ENCODE data around the gene HMG20A. TPM values are rescaled to one million over a fixed set of nuclear protein-coding genes. Genes with fewer than 3 reads are reported as not detected.

HMG20A gene
- total RNA-seq, 2 donors from 2014 or later, result 49.8 to 58.2 TPM

DNA sequence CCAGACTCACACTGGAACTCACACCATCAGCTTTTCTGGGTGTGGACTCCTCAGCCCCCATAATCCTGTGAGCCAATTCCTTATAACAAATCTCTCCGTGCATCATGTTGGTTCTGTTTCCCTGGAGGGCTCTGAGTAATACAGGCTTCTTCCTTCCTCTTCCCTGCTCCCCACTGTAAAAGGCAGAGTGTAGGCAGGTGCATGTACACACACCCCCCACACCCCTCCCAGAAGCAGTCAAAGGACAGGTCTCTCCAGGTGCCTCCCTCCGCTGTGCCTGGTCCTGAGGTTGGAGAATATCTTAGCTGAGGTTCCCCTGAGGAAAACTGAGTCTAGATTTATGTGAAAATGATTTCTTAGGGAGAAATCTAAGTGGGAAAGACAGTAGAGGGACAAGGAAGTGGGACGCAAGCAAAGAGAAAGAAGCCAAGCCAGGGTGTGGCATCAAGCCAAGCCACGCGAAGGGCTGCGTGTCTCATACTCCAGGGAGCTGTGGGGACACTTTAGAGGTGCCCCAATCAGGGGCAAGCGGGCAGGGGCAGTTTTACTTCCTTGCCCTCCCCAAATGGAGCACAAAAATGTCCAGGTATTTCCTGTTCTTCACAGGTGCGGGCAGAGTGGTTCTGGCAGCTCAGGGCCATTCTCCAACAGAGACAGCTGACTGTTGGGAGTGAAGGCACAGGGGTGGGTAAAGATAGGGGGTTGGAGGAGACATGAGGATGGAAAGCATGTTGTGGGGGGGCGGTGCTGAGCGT is 86.6 kb downstream of the HMG20A start:
- TF ChIP-seq, protein P1, sequence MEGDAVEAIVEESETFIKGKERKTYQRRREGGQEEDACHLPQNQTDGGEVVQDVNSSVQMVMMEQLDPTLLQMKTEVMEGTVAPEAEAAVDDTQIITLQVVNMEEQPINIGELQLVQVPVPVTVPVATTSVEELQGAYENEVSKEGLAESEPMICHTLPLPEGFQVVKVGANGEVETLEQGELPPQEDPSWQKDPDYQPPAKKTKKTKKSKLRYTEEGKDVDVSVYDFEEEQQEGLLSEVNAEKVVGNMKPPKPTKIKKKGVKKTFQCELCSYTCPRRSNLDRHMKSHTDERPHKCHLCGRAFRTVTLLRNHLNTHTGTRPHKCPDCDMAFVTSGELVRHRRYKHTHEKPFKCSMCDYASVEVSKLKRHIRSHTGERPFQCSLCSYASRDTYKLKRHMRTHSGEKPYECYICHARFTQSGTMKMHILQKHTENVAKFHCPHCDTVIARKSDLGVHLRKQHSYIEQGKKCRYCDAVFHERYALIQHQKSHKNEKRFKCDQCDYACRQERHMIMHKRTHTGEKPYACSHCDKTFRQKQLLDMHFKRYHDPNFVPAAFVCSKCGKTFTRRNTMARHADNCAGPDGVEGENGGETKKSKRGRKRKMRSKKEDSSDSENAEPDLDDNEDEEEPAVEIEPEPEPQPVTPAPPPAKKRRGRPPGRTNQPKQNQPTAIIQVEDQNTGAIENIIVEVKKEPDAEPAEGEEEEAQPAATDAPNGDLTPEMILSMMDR (conservative IDR thresholded peaks at IDR 0.05), result no peak
- peaks cover 10% of the 10 kb centered on the region for H3K4me1 Mint-ChIP-seq
- no peaks in the 10 kb centered on the region for H3K36me3 Mint-ChIP-seq (ENCODE audit: low read depth)
- H3K27me3 ChIP-seq (ENCODE audit: control insufficient read depth, insufficient read depth, low read length, poor library complexity, severe bottlenecking), result no peaks in the 10 kb centered on the region
- no peaks in the 10 kb centered on the region for H3K36me3 ChIP-seq (ENCODE audit: control insufficient read depth, insufficient read depth, low read length)
- no peak overlapping the region for H3K9ac ChIP-seq (ENCODE audit: extremely low read depth, low read length, poor library complexity, severe bottlenecking)
- no peaks in the 10 kb centered on the region for H3K4me1 ChIP-seq (ENCODE audit: control insufficient read depth, insufficient read depth, low read length)
- H3K27ac ChIP-seq (ENCODE audit: low read depth, low read length), result no peak overlapping the region
- H3K27me3 Mint-ChIP-seq (ENCODE audit: insufficient read depth), result no peaks in the 10 kb centered on the region
- H3K9me3 ChIP-seq (ENCODE audit: control insufficient read depth, low read length), result no peaks in the 10 kb centered on the region
- no peaks in the 10 kb centered on the region for H3K9me3 Mint-ChIP-seq
- no peak overlapping the region for H3K4me3 ChIP-seq (ENCODE audit: low read length)
- DNase-seq, result no peak
- no peak overlapping the region for H3K4me3 Mint-ChIP-seq
- no peak overlapping the region for H3K27ac Mint-ChIP-seq
- 92 to 96% methylated on average over 7 to 10 of the region's 10 CpGs for WGBS, 2 experiments (ENCODE audit: insufficient coverage in 1 of 2, insufficient read length in 1 of 2)

DNA sequence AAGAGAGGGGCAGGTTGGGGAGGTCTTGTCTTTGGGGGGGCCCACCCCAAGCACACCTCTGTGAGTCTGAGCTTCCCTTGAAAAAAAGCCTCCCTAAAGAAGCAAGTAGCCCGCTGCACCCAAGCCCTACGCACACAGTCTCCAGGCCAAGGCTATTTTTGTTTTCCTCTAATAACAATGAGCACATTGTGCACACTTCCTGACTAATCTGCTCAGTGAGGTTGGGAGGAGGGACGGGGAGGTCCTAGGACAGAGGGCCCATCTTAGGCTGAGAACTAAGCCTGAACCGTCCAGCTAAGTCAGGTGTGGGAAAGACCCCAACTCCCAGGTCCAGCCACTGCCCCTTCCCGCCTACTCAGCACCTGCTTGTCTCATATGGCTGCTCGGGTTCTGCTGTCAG is 87.2 kb downstream of the HMG20A start:
- TF ChIP-seq, protein P1 (conservative IDR thresholded peaks at IDR 0.05), result no peak
- Histone ChIP-seq H3K9me3 (ENCODE audit: control insufficient read depth, low read length) (no peaks in the 10 kb centered on the region), H3K4me3 (ENCODE audit: low read length) (no peak overlapping the region), H3K4me1 (ENCODE audit: control insufficient read depth, insufficient read depth, low read length) (no peaks in the 10 kb centered on the region), H3K9ac (ENCODE audit: extremely low read depth, low read length, poor library complexity, severe bottlenecking) (no peak overlapping the region), H3K27me3 (ENCODE audit: control insufficient read depth, insufficient read depth, low read length, poor library complexity, severe bottlenecking) (no peaks in the 10 kb centered on the region), H3K27ac (ENCODE audit: low read depth, low read length) (no peak overlapping the region), H3K36me3 (ENCODE audit: control insufficient read depth, insufficient read depth, low read length) (no peaks in the 10 kb centered on the region)
- 94 to 95% methylated on average over 4 to 6 of the region's 6 CpGs for WGBS, 2 experiments (ENCODE audit: insufficient coverage in 1 of 2, insufficient read length in 1 of 2)
- Mint-ChIP-seq H3K27ac (no peak overlapping the region), H3K9me3 (no peaks in the 10 kb centered on the region), H3K4me1 (peaks cover 10% of the 10 kb centered on the region), H3K36me3 (ENCODE audit: low read depth) (no peaks in the 10 kb centered on the region), H3K4me3 (no peak overlapping the region), H3K27me3 (ENCODE audit: insufficient read depth) (no peaks in the 10 kb centered on the region)
- DNase-seq, result no peak

DNA sequence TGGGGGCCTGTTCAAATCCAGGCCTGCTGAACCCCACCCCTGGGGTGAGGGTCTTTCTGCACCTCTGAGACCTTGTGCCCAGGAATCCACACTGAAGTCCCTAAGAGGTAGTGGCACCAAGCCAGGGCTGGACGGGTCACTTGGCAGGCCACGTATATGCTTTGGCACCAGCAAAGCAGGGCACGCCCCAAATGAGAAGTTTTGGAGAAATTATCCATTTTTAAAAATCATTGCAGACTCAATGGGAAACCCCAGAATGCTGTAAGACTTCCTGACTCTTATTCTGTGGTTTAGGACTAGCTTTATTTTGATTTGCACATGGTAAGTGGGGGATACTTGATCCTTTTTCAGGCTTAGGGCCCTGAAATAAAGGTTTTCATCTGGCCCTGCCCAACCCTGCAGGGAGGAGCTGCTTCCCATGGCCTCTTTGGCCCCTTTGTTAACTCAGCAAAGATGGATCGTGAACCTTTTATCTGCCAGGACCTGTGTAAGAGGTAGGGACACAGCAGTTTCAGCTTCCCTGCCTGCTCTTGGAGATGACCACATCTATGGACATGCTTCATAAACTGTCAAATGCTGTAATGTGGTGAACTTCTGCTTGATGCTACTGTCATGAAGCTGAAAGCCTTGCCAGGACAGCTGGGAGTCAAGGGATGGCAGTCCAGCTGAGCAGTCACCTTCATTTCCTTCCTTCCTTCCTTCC is 88.0 kb downstream of the HMG20A start:
- no peaks in the 10 kb centered on the region for H3K9me3 Mint-ChIP-seq
- Histone ChIP-seq H3K27me3 (ENCODE audit: control insufficient read depth, insufficient read depth, low read length, poor library complexity, severe bottlenecking) (no peaks in the 10 kb centered on the region), H3K9me3 (ENCODE audit: control insufficient read depth, low read length) (no peaks in the 10 kb centered on the region), H3K27ac (ENCODE audit: low read depth, low read length) (no peak overlapping the region), H3K9ac (ENCODE audit: extremely low read depth, low read length, poor library complexity, severe bottlenecking) (no peak overlapping the region), H3K4me3 (ENCODE audit: low read length) (no peak overlapping the region), H3K36me3 (ENCODE audit: control insufficient read depth, insufficient read depth, low read length) (no peaks in the 10 kb centered on the region), H3K4me1 (ENCODE audit: control insufficient read depth, insufficient read depth, low read length) (no peaks in the 10 kb centered on the region)
- H3K36me3 Mint-ChIP-seq (ENCODE audit: low read depth), result no peaks in the 10 kb centered on the region
- DNase-seq, result no peak
- H3K4me3 Mint-ChIP-seq, result no peak overlapping the region
- H3K27ac Mint-ChIP-seq, result no peak overlapping the region
- 94 to 97% methylated on average over 4 of the region's 4 CpGs for WGBS, 2 experiments (ENCODE audit: insufficient coverage in 1 of 2, insufficient read length in 1 of 2)
- TF ChIP-seq, protein P1 (conservative IDR thresholded peaks at IDR 0.05), result no peak
- H3K27me3 Mint-ChIP-seq (ENCODE audit: insufficient read depth), result no peaks in the 10 kb centered on the region
- H3K4me1 Mint-ChIP-seq, result peaks cover 10% of the 10 kb centered on the region
